Stimulated activated naive B cell treated with anti-CD40 and anti-IgM and Interleukin-4, amounts not matched to agents 10 μg/mL and 1 μg/mL and 100 μg/mL, for 72 hours (primary cell): Measurements from ENCODE around the gene RHOBTB1.

Source experiments
- ATAC-seq, 2 donors: fragments of 150-1000 bp; cut with Tn5 transposase; replicated peaks; 2 replicates each; pipeline ENCODE4 v1.10.0; 2021; ENCODE audit warnings: moderate library complexity in 1 of 2
- DNase-seq: peaks from one replicate; pipeline ENCODE4 v3.0.0; 2021
- H3K27ac Mint-ChIP-seq: one replicate; pipeline ENCODE4 v1.8.0; 2022; ENCODE audit warnings: mild to moderate bottlenecking, mixed read lengths
- H3K27me3 Mint-ChIP-seq, 2 donors: one replicate each; pipeline ENCODE4 v1.8.0; 2022; ENCODE audit warnings: mixed read lengths in 2 of 2
- H3K36me3 Mint-ChIP-seq, 2 donors: one replicate each; pipeline ENCODE4 v1.8.0; 2022; ENCODE audit warnings: mixed read lengths in 2 of 2, mild to moderate bottlenecking in 1 of 2
- H3K4me1 Mint-ChIP-seq, 2 donors: one replicate each; pipeline ENCODE4 v1.8.0; 2022; ENCODE audit warnings: mixed read lengths in 2 of 2, mild to moderate bottlenecking in 1 of 2
- H3K4me3 Mint-ChIP-seq, 2 donors: one replicate each; pipeline ENCODE4 v1.8.0; 2022; ENCODE audit warnings: mild to moderate bottlenecking in 2 of 2, mixed read lengths in 2 of 2, moderate library complexity in 1 of 2
- H3K9me3 Mint-ChIP-seq, 2 donors: one replicate each; pipeline ENCODE4 v1.8.0; 2022; ENCODE audit warnings: mixed read lengths in 2 of 2, mild to moderate bottlenecking in 1 of 2

The RHOBTB1 gene

DNA sequence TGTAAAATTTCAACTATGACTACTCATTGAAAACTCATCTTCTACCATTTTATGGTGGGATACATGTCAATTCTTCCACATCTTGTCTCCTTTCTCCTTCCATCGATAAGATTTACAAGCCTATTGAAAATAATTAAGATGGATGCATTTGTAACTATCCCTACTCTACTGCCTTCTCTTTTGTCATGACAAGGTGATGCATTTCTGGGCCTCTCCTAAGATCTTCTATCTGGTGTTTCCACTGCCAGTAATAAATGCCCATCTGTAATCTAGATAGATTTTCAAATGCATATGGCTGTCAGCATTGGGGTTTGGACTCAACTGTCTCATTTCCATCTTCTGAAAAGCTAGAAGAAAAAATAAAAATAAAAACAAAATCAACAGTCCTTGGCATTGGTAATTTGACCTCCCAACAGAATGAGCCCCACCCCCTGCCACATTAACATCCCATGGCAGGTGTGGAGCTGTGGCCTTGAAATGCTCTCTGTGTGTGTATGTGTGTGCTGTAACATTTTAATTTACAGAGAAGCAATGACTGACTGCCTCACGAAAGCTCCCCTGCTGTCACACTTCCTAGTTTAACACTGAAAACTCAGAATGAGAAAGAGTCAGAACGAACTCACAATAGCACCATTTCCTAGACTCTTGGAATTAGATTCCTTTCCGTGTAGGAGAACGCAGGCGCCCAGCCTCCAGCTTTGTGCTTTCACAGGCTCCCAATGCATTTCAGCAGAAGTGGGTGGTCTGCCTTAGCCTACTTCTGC lies 74.2 kb downstream of the RHOBTB1 start:
- DNase-seq (no peak), ATAC-seq (no peak)
- H3K27me3 Mint-ChIP-seq, result no peaks in the 10 kb centered on the region
- no peaks in the 10 kb centered on the region for H3K36me3 Mint-ChIP-seq
- no peak overlapping the region for H3K4me3 Mint-ChIP-seq
- no peaks in the 10 kb centered on the region for H3K9me3 Mint-ChIP-seq
- H3K27ac Mint-ChIP-seq, result no peak overlapping the region
- H3K4me1 Mint-ChIP-seq, result no peaks in the 10 kb centered on the region

DNA sequence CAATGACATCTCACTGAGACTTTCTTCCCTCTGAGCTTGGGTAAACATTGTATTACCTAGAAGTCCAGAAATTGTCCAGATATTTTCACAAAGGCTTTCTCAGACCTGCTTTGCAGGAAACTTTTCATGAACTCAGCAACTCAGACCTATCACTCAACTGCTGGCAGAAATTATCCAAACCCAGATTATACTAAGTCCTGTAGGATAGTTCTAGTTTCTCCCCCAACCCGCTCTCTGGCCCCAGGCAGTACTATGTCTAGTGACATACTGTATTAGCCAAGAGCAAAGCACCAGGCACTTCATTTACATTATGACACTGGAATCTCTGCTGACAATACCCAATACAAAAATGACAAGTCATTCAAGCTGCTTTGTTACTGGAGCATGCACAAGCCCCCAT lies 75.0 kb downstream of the RHOBTB1 start:
- peaks cover 0 to 1% of the 10 kb centered on the region in 2 donors for H3K27me3 Mint-ChIP-seq
- no peaks in the 10 kb centered on the region for H3K9me3 Mint-ChIP-seq
- DNase-seq (no peak), ATAC-seq (no peak)
- H3K27ac Mint-ChIP-seq, result no peak overlapping the region
- no peak overlapping the region for H3K4me3 Mint-ChIP-seq
- H3K4me1 Mint-ChIP-seq, result no peaks in the 10 kb centered on the region
- no peaks in the 10 kb centered on the region for H3K36me3 Mint-ChIP-seq

DNA sequence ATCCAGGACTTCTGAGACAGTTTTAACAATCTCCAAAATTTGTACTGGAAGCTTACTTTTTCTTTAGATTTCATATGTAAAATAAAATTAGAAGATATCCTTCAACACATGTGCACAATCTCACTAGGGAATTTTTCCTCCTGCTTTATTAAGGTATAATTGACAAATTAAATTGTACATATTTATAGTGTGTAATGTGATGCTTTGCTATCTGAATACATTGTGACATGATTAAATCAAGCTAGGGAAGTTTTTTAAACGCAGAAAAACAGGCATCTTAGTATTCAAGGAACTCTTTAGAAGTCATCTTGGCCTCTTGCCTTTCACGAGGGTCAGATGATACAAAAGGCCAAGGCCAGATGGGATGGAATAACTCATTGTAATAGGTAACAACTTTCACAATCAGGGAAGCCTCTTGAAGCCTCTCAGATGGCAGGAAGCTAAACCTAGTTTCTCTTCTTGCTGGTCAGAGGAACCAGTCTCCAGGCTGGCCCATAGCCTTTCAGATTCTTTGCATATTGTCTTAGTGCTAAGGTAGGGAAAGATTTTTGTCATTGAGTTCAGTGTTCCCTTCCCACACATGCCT lies 78.7 kb downstream of the RHOBTB1 start:
- ATAC-seq (no peak), DNase-seq (no peak)
- H3K9me3 Mint-ChIP-seq, result peaks cover 0 to 4% of the 10 kb centered on the region in 2 donors
- no peak overlapping the region for H3K4me3 Mint-ChIP-seq
- H3K27ac Mint-ChIP-seq, result no peak overlapping the region
- H3K36me3 Mint-ChIP-seq, result no peaks in the 10 kb centered on the region
- peaks cover 0 to 10% of the 10 kb centered on the region in 2 donors for H3K27me3 Mint-ChIP-seq
- peaks cover 0 to 2% of the 10 kb centered on the region in 2 donors for H3K4me1 Mint-ChIP-seq

DNA sequence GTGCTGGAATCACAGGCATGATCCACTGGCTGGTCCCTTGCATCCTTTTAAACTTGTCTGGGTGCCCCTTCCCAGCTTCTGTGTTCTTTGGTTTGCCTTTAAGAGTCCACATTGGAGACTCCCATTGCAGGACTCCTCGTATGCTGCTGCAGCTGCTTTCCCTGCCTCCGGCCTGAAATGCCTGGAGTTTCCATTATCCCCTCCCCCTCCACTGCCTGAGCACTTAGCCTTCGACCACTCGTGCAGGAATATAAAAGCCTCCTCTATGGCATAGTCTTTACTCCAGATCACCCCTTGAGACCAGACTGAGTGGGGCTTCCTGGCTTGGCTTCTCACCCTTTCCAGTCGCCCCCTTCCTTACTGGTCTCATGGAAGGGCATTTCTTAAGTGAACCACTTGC lies 80.2 kb downstream of the RHOBTB1 start:
- Mint-ChIP-seq H3K36me3 (no peaks in the 10 kb centered on the region), H3K4me1 (peaks cover 0 to 2% of the 10 kb centered on the region in 2 donors), H3K9me3 (peaks cover 0 to 4% of the 10 kb centered on the region in 2 donors), H3K27ac (no peak overlapping the region), H3K4me3 (no peak overlapping the region), H3K27me3 (peaks cover 0 to 10% of the 10 kb centered on the region in 2 donors)
- DNase-seq (no peak), ATAC-seq (no peak)

DNA sequence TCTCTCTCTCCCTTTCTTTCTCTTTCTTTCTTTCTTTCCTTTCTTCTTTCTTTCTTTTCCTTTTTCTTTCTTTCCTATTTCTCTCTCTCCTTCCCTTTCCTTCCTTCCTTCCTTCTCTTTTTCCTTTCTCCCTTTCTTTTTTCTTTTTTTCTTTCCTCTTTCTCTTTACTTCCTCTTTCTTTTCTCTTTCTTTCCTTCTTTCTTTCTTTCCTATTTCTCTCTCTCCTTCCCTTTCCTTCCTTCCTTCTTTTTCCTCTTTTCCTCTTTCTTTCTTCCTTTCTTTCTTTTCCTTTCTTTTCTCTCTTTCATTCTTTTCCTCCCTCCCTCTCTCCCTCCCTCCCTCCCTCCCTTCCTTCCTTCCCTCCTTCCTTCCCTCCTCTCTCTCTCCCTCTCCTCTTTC lies 81.5 kb downstream of the RHOBTB1 start:
- peaks cover 0 to 2% of the 10 kb centered on the region in 2 donors for H3K4me1 Mint-ChIP-seq
- H3K36me3 Mint-ChIP-seq, result no peaks in the 10 kb centered on the region
- H3K4me3 Mint-ChIP-seq, result no peak overlapping the region
- H3K27me3 Mint-ChIP-seq, result peaks cover 0 to 10% of the 10 kb centered on the region in 2 donors
- ATAC-seq, result no peak
- peaks cover 0 to 4% of the 10 kb centered on the region in 2 donors for H3K9me3 Mint-ChIP-seq
- H3K27ac Mint-ChIP-seq, result no peak overlapping the region
- DNase-seq, result no peak

DNA sequence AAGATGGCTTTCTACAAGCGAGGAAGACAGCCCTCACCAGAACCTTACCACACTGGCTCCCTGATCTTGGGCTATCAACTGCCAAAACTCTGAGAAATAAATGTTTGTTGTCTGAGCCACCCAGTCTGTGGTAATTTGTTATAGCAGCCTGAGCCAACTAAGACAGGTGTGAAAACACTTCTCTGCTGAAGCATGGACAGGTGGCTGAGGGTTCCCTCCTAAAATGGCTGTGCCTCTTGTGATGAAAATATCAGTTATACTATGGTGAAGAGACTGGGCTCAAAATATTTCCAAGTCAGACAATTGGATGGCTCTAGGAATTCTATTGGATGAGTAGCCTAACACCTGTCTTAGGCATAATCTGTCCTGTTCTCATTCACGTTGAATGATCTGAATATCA lies 87.6 kb downstream of the RHOBTB1 start:
- Mint-ChIP-seq H3K36me3 (no peaks in the 10 kb centered on the region), H3K9me3 (peaks cover 0 to 5% of the 10 kb centered on the region in 2 donors), H3K4me1 (peaks cover 6 to 7% of the 10 kb centered on the region in 2 donors), H3K27ac (no peak overlapping the region), H3K27me3 (no peaks in the 10 kb centered on the region), H3K4me3 (no peak overlapping the region)
- no peak for DNase-seq
- ATAC-seq, result no peak

DNA sequence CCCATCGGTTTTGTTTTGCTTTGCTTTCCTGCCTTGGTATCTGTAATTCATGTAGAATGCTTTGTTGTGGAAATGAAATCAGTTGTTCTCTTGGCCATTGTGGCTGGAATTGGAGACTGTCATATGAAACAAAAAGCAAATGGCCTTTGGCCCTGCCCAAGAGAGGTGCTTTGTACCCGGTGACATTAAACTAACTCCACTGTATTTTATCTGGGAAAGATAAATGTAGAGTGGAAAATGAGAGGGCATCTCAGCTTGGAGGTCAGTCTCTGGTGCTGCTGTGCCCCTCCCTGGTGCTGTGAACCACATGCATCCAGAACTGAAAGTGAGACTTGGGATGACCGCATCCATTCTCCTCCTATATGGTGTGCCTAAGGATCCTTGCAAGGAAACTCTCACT lies 90.3 kb downstream of the RHOBTB1 start:
- ATAC-seq (no peak), DNase-seq (no peak)
- Mint-ChIP-seq H3K4me3 (no peak overlapping the region), H3K9me3 (peaks cover 4 to 5% of the 10 kb centered on the region in 2 donors), H3K27ac (no peak overlapping the region), H3K36me3 (no peaks in the 10 kb centered on the region), H3K27me3 (no peaks in the 10 kb centered on the region), H3K4me1 (peaks cover 5 to 7% of the 10 kb centered on the region in 2 donors)

DNA sequence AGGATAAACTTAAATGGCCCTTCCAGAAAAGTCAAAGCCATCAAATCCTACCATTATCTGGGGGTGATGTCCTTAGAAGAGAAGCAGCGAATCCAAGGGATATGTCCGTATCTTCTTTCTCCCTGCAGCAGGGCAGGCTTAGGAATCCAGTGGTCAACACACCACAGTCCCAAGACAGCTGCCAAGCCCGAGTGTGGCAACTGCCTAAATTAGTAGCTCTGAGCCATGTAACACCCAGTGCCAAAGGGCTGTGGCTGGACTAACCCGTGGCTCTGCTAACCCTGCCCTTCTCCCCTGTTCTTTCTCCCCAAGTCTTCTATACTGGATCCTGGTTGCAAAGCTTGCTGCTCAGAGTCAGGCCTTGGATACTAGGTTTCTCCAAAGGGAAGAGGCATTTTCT lies 90.9 kb downstream of the RHOBTB1 start:
- Mint-ChIP-seq H3K9me3 (peaks cover 4 to 5% of the 10 kb centered on the region in 2 donors), H3K36me3 (no peaks in the 10 kb centered on the region), H3K27me3 (no peaks in the 10 kb centered on the region), H3K4me1 (peaks cover 5 to 7% of the 10 kb centered on the region in 2 donors), H3K4me3 (no peak overlapping the region), H3K27ac (no peak overlapping the region)
- no peak for ATAC-seq
- no peak for DNase-seq

DNA sequence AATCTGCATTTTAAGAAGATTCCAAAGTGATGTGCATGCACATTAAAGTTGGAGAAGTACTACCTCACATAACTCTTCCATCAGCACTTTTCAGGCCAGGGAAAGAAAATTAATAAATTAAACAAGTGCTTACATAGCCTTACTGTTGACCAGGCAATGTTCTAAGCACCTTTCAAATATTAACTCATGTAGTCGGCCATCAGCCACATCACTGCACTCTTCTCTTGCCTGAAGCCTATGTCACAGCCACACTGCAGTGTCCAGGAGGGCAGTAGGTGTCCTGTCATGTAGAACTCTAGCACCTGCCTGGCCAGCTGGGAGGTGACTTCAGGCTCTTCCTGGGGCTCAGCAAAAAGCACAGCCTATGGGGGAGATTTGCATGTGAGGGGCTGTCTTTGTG lies 94.2 kb downstream of the RHOBTB1 start:
- Mint-ChIP-seq H3K27ac (no peak overlapping the region), H3K4me1 (peaks cover 5 to 7% of the 10 kb centered on the region in 2 donors), H3K36me3 (no peaks in the 10 kb centered on the region)

DNA sequence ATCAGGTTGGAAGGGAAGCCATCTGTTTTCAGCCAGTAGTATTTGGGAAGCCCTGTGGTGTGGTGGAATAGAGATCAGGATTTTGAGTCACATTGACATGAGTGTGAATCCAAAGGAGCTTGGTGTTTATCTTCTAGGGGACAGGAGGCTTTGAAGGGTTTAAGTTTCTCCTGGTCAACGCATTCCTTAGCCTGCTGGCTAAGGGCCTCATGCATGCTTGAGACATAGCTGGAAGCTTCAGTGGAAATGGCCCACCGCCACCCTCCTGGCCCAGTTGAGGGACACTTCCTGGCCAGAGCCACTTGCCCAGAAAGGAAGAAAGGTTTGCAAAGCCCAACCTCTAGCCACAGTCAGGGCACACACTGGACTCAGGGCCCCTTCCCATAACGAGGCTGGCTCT lies 94.8 kb downstream of the RHOBTB1 start:
- H3K9me3 Mint-ChIP-seq, result peaks cover 0 to 4% of the 10 kb centered on the region in 2 donors

More for the DNA sequence above, 94.2 kb downstream of the RHOBTB1 start:
- Mint-ChIP-seq H3K4me3 (no peak overlapping the region), H3K9me3 (peaks cover 0 to 4% of the 10 kb centered on the region in 2 donors), H3K27me3 (no peaks in the 10 kb centered on the region)
- DNase-seq (no peak), ATAC-seq (no peak)

DNA sequence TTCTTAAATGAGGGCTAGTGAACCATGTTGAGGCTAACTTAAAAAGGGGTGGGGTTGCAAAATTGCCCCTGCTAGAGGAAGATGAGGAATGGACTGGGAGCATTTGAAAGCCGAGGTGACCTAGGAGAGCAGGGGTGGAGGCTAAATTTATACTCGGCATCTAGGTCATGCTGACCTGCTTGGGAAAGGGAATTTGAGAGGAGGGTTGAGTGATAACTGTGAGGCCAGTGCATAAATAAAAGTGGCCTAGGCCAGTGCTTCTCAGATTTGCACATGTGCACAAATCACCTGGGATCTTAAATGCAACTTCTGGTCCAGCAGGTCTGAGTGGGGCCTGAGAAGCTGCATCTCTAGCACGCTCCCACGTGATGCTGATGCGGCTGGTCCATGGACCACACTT lies 95.3 kb downstream of the RHOBTB1 start:
- no peak overlapping the region for H3K4me3 Mint-ChIP-seq
- peaks cover 0 to 4% of the 10 kb centered on the region in 2 donors for H3K9me3 Mint-ChIP-seq
- peaks cover 5 to 7% of the 10 kb centered on the region in 2 donors for H3K4me1 Mint-ChIP-seq
- no peak for DNase-seq
- H3K36me3 Mint-ChIP-seq, result no peaks in the 10 kb centered on the region
- no peaks in the 10 kb centered on the region for H3K27me3 Mint-ChIP-seq
- H3K27ac Mint-ChIP-seq, result no peak overlapping the region
- no peak for ATAC-seq

More for the DNA sequence above, 94.8 kb downstream of the RHOBTB1 start:
- Mint-ChIP-seq H3K4me3 (no peak overlapping the region), H3K27ac (no peak overlapping the region), H3K36me3 (no peaks in the 10 kb centered on the region), H3K4me1 (peaks cover 5 to 7% of the 10 kb centered on the region in 2 donors), H3K27me3 (no peaks in the 10 kb centered on the region)
- ATAC-seq (no peak), DNase-seq (no peak)

DNA sequence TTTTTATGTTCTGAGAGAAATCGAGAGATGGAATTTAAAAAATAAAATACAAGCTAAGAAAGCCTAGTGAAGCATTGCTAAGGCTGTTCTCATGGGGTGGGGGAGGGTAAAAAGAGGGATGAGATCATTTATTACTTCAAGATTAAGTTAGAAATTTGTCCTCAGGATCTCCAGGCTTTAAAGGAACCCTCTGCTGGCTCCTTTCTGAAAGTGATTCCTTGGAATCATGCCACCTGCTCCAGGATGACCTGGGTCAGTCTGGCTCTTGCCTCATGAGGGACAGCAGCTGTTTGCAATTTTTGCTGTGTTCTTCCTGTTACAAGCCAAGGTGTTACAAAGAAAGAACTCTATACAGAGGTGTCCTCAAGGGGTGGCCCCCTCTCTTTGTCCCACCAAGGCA lies 95.9 kb downstream of the RHOBTB1 start:
- no peaks in the 10 kb centered on the region for H3K36me3 Mint-ChIP-seq
- DNase-seq (no peak), ATAC-seq (no peak)
- no peak overlapping the region for H3K4me3 Mint-ChIP-seq
- H3K4me1 Mint-ChIP-seq, result peaks cover 5 to 7% of the 10 kb centered on the region in 2 donors
- peaks cover 0 to 4% of the 10 kb centered on the region in 2 donors for H3K9me3 Mint-ChIP-seq
- H3K27ac Mint-ChIP-seq, result no peak overlapping the region
- no peaks in the 10 kb centered on the region for H3K27me3 Mint-ChIP-seq

DNA sequence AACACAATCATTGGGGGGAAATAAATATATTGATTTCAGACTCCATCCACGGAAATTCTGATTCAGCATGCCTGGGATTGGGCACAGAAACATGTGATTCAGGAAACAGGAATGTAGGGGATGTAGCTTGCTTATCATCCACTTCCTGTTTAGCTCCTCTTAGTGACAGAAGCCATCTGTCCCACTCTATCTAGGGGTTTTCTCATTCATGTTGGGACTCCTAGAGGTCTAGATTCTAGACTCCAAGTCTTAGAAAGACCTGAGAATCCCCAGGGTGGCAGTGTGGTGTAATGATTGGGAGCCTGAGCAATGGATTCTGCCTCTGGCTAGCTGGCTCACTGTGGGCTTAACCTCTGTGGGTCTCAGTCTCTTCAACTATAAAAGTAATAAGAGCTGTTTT lies 97.8 kb downstream of the RHOBTB1 start:
- H3K9me3 Mint-ChIP-seq, result peaks cover 0 to 4% of the 10 kb centered on the region in 2 donors
- no peak for DNase-seq
- no peaks in the 10 kb centered on the region for H3K4me1 Mint-ChIP-seq
- no peak for ATAC-seq
- H3K27ac Mint-ChIP-seq, result no peak overlapping the region
- H3K27me3 Mint-ChIP-seq, result no peaks in the 10 kb centered on the region
- no peaks in the 10 kb centered on the region for H3K36me3 Mint-ChIP-seq
- H3K4me3 Mint-ChIP-seq, result no peak overlapping the region

DNA sequence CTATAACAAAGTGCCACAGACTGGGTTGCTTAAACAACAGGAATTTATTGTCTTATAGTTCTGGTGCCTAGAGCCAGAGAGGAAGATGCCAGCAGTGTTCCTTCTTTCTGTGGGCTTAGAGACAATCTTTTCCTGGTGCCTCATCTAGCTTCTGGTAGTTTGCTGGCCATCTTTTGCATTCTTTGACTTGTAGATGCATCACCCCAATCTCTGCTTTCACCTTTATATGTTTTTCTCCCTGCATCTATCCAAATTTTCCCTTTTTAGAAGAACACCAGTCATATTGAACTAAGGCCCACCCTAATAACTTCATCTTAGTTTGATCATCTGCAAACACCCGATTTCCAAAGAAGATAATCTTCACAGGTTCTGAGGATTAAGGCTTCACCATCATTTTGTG lies 98.9 kb downstream of the RHOBTB1 start:
- H3K27me3 Mint-ChIP-seq, result no peaks in the 10 kb centered on the region
- H3K36me3 Mint-ChIP-seq, result no peaks in the 10 kb centered on the region
- H3K9me3 Mint-ChIP-seq, result no peaks in the 10 kb centered on the region
- no peak overlapping the region for H3K4me3 Mint-ChIP-seq
- H3K27ac Mint-ChIP-seq, result no peak overlapping the region
- H3K4me1 Mint-ChIP-seq, result no peaks in the 10 kb centered on the region
- DNase-seq (no peak), ATAC-seq (no peak)

DNA sequence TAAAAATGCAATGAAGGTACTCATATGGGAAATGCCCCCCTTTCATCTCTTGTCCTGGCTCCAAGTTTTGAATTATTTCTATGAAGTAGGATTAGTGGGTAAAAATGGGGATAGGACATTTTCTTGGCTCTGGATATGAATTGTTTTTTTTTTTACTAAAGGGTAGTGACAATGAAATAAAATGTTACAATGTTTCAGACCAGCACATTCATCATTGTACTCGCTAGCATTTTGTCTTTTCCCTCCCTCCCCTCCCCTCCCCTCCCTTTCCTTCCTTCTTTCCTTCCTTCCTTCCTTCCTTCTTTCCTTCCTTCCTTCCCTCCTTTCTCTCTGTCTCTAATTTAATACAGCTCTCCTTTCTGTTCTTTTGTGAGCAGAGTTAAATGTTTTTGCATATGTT lies 101.3 kb downstream of the RHOBTB1 start:
- Mint-ChIP-seq H3K27me3 (no peaks in the 10 kb centered on the region), H3K9me3 (no peaks in the 10 kb centered on the region), H3K4me3 (no peak overlapping the region), H3K36me3 (no peaks in the 10 kb centered on the region), H3K27ac (no peak overlapping the region), H3K4me1 (no peaks in the 10 kb centered on the region)
- DNase-seq, result no peak
- no peak for ATAC-seq
